CD4-positive, alpha-beta T cell (primary cell): ENCODE results near the gene CCDC182. TPM values are rescaled to one million over a fixed set of nuclear protein-coding genes. Genes with fewer than 3 reads are reported as not detected.

Source experiments
- ATAC-seq: fragments of 200-7000 bp; cut with Tn5 transposase; one replicate; pipeline ENCODE4 v1.10.0; 2022; ENCODE audit warnings: mild to moderate bottlenecking; ENCODE audit not compliant: poor library complexity
- CTCF ChIA-PET: fragments of 350-600 bp; sonication (Branson Sonifier 250); formaldehyde crosslinking; loops from one replicate; lab custom pipeline; 2021; ENCODE audit warnings: antibody characterized with exemption, inconsistent platforms; lab: Charles Lee
- POLR2A ChIA-PET: fragments of 350-600 bp; sonication (Branson Sonifier 250); formaldehyde crosslinking; loops from one replicate; lab custom pipeline; 2021; ENCODE audit warnings: antibody characterized with exemption, inconsistent platforms; lab: Charles Lee
- DNase-seq, 14 experiments: peaks; one replicate each; pipeline ENCODE4 v3.0.0-alpha.2; 2013 to 2020; ENCODE audit warnings: mixed read lengths in 2 of 14
- H3K27ac ChIP-seq, 2 donors: one replicate each; pipeline versions ENCODE4 v1.5.1 to v1.7.0; 2013; ENCODE audit warnings: low read length in 2 of 2, low read depth in 1 of 2, mild to moderate bottlenecking in 1 of 2
- H3K27me3 ChIP-seq, 2 experiments: 1 replicate in 1 of 2; 2 replicates in 1 of 2; pipeline versions ENCODE4 v1.6.1 to v1.7.0; 2013; ENCODE audit warnings: low read length in 2 of 2, control low read depth in 1 of 2, mild to moderate bottlenecking in 1 of 2, moderate library complexity in 1 of 2; ENCODE audit not compliant: insufficient read depth in 2 of 2, control insufficient read depth in 1 of 2
- H3K36me3 ChIP-seq: one replicate; pipeline ENCODE4 v1.6.1; 2013; ENCODE audit warnings: low read length, control low read depth; ENCODE audit not compliant: insufficient read depth
- H3K4me1 ChIP-seq: one replicate; pipeline ENCODE4 v1.6.1; 2013; ENCODE audit warnings: low read length, control low read depth; ENCODE audit not compliant: insufficient read depth
- H3K4me3 ChIP-seq: one replicate; pipeline ENCODE4 v1.5.1; 2013; ENCODE audit warnings: mild to moderate bottlenecking, low read length, moderate library complexity
- H3K9me3 ChIP-seq, 2 experiments: 1 replicate in 1 of 2; 2 replicates in 1 of 2; pipeline versions ENCODE4 v1.6.1 to v1.7.0; 2013; ENCODE audit warnings: low read length in 2 of 2, mild to moderate bottlenecking in 2 of 2, control low read depth in 1 of 2, moderate library complexity in 1 of 2; ENCODE audit not compliant: control insufficient read depth in 1 of 2, insufficient read depth in 1 of 2
- H3K27ac Mint-ChIP-seq: one replicate; pipeline ENCODE4 v1.8.0; 2020; ENCODE audit warnings: mixed read lengths
- H3K27me3 Mint-ChIP-seq: one replicate; pipeline ENCODE4 v1.8.0; 2021; ENCODE audit warnings: mixed read lengths
- H3K36me3 Mint-ChIP-seq: one replicate; pipeline ENCODE4 v1.8.0; 2021; ENCODE audit warnings: low read depth, mixed read lengths
- H3K4me1 Mint-ChIP-seq: one replicate; pipeline ENCODE4 v1.8.0; 2021; ENCODE audit warnings: low read depth, mixed read lengths
- H3K4me3 Mint-ChIP-seq: one replicate; pipeline ENCODE4 v1.8.0; 2020; ENCODE audit warnings: mild to moderate bottlenecking, mixed read lengths
- H3K9me3 Mint-ChIP-seq: one replicate; pipeline ENCODE4 v1.8.0; 2020; ENCODE audit warnings: mixed read lengths
- intact Hi-C, 2 experiments: fragments of 100-400 bp; cut with DNase I in 1 of 2; cut with micrococcal nuclease in 1 of 2; formaldehyde crosslinking; loops; one replicate each; pipeline versions ENCODE4 v1.15.1 to v1.9.0; 2023 to 2025; cut with DNase I, micrococcal nuclease
- total RNA-seq, 174 experiments: library from RNA in 2 of 174; stranded (reverse) in 2 of 174; gene quantifications; one replicate each; pipeline ENCODE4 v1.2.3 and lab custom pipeline; 2021 to 2026
- TF ChIP-seq, protein P1 (sequence below): fragments of 200-600 bp; IDR thresholded peaks from one replicate; pipeline ENCODE4 v1.8.0; 2022; ENCODE audit warnings: antibody characterized with exemption, mild to moderate bottlenecking

Gene CCDC182
- total RNA-seq, 2 experiments from 2014 or later = not detected

DNA sequence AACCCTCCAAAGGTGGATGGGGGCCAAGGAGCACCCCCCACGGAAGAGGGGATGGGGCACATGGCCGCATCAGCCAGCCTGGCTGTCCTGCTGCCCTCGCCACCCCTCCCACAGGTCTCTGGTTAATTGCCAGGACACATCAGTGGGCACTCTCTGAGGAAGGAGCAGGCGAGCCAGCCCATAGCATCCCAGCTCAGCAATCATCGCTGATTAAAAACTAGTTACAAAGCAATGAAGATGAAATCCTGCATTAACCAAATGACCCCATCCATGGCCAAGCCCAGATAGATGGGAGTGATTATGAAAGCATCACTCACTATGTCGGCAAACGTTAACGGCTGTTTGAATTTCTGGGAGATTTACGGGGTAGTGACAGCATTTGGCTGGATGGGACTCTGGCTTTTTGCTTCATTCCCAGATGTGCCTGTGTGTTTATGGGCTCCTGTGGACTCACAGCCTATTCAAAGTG lies 45.3 kb downstream of the CCDC182 start:
- Histone ChIP-seq H3K4me1 (peaks cover 14% of the 10 kb centered on the region), H3K4me3 (no peak overlapping the region), H3K27ac (no peak overlapping the region), H3K27me3 (no peaks in the 10 kb centered on the region), H3K36me3 (no peaks in the 10 kb centered on the region), H3K9me3 (no peaks in the 10 kb centered on the region)
- CTCF ChIA-PET = no interaction called here
- TF ChIP-seq, protein P1, sequence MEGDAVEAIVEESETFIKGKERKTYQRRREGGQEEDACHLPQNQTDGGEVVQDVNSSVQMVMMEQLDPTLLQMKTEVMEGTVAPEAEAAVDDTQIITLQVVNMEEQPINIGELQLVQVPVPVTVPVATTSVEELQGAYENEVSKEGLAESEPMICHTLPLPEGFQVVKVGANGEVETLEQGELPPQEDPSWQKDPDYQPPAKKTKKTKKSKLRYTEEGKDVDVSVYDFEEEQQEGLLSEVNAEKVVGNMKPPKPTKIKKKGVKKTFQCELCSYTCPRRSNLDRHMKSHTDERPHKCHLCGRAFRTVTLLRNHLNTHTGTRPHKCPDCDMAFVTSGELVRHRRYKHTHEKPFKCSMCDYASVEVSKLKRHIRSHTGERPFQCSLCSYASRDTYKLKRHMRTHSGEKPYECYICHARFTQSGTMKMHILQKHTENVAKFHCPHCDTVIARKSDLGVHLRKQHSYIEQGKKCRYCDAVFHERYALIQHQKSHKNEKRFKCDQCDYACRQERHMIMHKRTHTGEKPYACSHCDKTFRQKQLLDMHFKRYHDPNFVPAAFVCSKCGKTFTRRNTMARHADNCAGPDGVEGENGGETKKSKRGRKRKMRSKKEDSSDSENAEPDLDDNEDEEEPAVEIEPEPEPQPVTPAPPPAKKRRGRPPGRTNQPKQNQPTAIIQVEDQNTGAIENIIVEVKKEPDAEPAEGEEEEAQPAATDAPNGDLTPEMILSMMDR = no peak
- POLR2A ChIA-PET = no interaction called here
- H3K9me3 Mint-ChIP-seq = no peaks in the 10 kb centered on the region
- no peaks in the 10 kb centered on the region for H3K27me3 Mint-ChIP-seq
- H3K4me1 Mint-ChIP-seq = no peaks in the 10 kb centered on the region
- no peak overlapping the region for H3K27ac Mint-ChIP-seq
- DNase-seq (no peak), ATAC-seq (no peak)
- H3K4me3 Mint-ChIP-seq = no peak overlapping the region
- intact Hi-C loops = no loop called here
- no peaks in the 10 kb centered on the region for H3K36me3 Mint-ChIP-seq

DNA sequence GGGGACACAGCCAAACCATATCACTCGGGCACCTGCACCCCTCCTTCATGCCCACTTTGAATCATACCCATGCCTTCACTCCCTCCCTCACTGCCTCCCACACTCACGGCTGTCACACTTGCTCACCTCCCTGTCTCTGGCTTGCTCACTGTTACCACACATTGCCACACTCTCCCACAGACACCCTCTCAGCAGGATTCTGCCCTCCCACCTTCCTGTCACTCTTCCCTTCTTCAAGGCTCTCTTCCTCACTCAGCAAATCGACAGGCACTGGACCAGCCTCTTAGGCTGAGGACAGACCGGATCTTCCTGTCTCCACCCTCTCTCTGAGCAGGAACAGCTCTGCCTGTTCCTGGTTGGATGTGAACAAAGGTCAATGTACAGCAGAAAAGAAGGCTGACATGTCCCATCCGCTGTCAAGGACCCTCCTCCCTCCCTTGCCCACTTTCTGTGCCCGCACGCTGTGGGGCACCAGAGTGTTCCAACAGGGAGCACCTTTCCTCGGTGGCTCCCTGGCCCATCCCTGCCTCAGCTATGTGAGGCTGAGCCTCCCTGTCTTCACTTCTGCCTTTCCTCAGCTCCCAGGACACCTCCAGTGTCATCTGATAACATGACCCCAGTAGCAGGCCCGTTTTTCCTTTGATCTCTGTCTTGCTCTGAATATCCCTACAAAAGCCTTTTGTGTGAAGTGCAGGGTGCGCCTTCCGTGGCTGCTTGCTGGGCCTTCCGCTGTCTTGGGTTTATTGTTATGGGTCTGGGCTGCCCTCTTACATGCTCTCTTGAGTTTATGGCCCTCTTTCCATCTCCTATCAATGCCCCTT lies 47.0 kb downstream of the CCDC182 start:
- Mint-ChIP-seq H3K27me3 (no peaks in the 10 kb centered on the region), H3K4me3 (no peak overlapping the region), H3K9me3 (no peaks in the 10 kb centered on the region), H3K4me1 (no peaks in the 10 kb centered on the region), H3K36me3 (no peaks in the 10 kb centered on the region), H3K27ac (no peak overlapping the region)
- Histone ChIP-seq H3K4me1 (peaks cover 14% of the 10 kb centered on the region), H3K27ac (no peak overlapping the region), H3K4me3 (no peak overlapping the region), H3K9me3 (peaks cover 0 to 2% of the 10 kb centered on the region in 2 experiments), H3K36me3 (no peaks in the 10 kb centered on the region), H3K27me3 (no peaks in the 10 kb centered on the region)
- POLR2A ChIA-PET = no interaction called here
- TF ChIP-seq, protein P1 = no peak
- intact Hi-C loops = no loop called here
- CTCF ChIA-PET = no interaction called here
- ATAC-seq (no peak), DNase-seq (peak in 1 of 14 experiments; percentile 15)

DNA sequence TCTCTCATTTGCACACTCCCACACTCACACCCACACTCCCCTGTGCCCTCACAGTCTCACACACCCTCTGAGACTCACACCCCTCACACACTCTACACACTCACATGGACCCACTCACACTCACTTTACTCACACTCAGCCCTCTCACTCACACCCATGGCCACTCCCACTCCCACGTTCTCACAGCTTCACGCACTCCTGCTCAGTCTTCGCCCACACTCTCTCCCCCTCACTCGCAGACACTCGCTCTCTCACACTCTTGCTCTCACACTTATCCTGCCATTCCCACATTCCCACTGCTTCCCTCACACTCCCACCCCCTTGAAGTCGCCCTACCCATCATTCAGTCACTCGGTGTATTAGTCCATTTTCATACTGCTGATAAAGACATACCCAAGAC lies 47.9 kb downstream of the CCDC182 start:
- no peak overlapping the region for H3K27ac ChIP-seq
- ATAC-seq = no peak
- POLR2A ChIA-PET = no interaction called here

More for the DNA sequence above, 47.9 kb downstream of the CCDC182 start:
- Mint-ChIP-seq H3K36me3 (no peaks in the 10 kb centered on the region), H3K9me3 (no peaks in the 10 kb centered on the region), H3K27ac (no peak overlapping the region), H3K27me3 (no peaks in the 10 kb centered on the region), H3K4me3 (no peak overlapping the region), H3K4me1 (no peaks in the 10 kb centered on the region)
- Histone ChIP-seq H3K4me3 (no peak overlapping the region), H3K36me3 (no peaks in the 10 kb centered on the region), H3K4me1 (peaks cover 14% of the 10 kb centered on the region), H3K27me3 (no peaks in the 10 kb centered on the region), H3K9me3 (peaks cover 0 to 4% of the 10 kb centered on the region in 2 experiments)
- CTCF ChIA-PET = no interaction called here
- intact Hi-C loops = no loop called here
- DNase-seq = no peak
- TF ChIP-seq, protein P1 = no peak
